ENCODE measurements around the gene WDHD1. TPM values are rescaled to one million over a fixed set of nuclear protein-coding genes. Genes with fewer than 3 reads are reported as not detected.
"Not testable (repeated sequence)": the region's sequence is repeated elsewhere in the genome, so short reads cannot be mapped to it uniquely, and the experiment has no call there.

The WDHD1 gene
- total RNA-seq, 6 experiments from 2014 or later = 9.8 to 20.3 (median 17.8) TPM

DNA sequence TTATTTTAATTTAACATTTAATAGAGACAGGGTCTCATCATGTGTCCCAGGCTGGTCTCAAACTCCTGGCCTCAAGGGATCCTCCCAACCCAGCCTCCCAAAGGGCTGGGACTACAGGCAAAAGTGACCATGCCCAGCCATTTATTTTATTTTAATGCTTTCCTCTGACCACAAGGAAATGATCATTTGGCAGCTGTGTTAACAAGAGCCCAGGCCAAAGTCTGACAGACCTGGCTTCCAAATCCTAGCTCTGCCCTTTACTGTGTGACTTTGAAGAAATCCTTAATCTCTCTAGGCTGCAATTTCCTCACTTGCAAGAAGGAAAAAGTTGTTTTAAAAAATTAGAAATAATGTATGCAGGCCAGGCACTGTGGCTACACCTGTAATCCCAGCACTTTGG is 107.6 kb downstream of the WDHD1 start:
- Mint-ChIP-seq H3K4me1 (ENCODE audit: low read depth) (no peaks in the 10 kb centered on the region), H3K27ac (no peak overlapping the region), H3K27me3 (ENCODE audit: insufficient read depth) (0 out of 2 replicates have a peak, but pooled peaks cover 1% of the 10 kb centered on the region), H3K9me3 (no peaks in the 10 kb centered on the region), H3K4me3 (no peak overlapping the region), H3K36me3 (ENCODE audit: low read depth) (no peaks in the 10 kb centered on the region)
- TF ChIP-seq, protein P1, sequence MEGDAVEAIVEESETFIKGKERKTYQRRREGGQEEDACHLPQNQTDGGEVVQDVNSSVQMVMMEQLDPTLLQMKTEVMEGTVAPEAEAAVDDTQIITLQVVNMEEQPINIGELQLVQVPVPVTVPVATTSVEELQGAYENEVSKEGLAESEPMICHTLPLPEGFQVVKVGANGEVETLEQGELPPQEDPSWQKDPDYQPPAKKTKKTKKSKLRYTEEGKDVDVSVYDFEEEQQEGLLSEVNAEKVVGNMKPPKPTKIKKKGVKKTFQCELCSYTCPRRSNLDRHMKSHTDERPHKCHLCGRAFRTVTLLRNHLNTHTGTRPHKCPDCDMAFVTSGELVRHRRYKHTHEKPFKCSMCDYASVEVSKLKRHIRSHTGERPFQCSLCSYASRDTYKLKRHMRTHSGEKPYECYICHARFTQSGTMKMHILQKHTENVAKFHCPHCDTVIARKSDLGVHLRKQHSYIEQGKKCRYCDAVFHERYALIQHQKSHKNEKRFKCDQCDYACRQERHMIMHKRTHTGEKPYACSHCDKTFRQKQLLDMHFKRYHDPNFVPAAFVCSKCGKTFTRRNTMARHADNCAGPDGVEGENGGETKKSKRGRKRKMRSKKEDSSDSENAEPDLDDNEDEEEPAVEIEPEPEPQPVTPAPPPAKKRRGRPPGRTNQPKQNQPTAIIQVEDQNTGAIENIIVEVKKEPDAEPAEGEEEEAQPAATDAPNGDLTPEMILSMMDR (IDR thresholded peaks at IDR 0.05) = no peak
- no peak for DNase-seq

DNA sequence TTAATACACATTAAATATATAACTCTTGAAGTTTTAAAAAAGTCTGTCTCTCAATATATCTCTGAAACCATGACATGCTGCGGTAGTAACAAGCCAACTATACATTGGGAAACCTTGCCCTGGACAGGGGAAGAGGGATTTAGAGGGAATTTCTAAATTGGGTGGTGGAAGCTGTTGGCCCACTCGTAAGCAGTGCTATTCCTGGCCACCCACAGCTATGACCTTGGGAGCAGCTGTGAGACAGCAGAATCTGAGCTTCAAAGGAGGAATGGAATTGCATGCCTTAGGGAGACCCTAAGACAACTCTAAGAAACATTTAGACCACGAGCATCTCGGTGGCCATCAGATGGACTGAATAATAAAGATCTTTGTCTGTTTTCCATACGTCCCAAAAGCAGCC is 108.5 kb downstream of the WDHD1 start:
- no peak overlapping the region for H3K4me3 Mint-ChIP-seq
- 0 out of 2 replicates have a peak, but pooled peaks cover 1% of the 10 kb centered on the region for H3K27me3 Mint-ChIP-seq (ENCODE audit: insufficient read depth)
- TF ChIP-seq, protein P1 (IDR thresholded peaks at IDR 0.05) = no peak
- no peaks in the 10 kb centered on the region for H3K4me1 Mint-ChIP-seq (ENCODE audit: low read depth)
- H3K36me3 Mint-ChIP-seq (ENCODE audit: low read depth) = no peaks in the 10 kb centered on the region
- no peak for DNase-seq
- H3K27ac Mint-ChIP-seq = no peak overlapping the region
- H3K9me3 Mint-ChIP-seq = no peaks in the 10 kb centered on the region

DNA sequence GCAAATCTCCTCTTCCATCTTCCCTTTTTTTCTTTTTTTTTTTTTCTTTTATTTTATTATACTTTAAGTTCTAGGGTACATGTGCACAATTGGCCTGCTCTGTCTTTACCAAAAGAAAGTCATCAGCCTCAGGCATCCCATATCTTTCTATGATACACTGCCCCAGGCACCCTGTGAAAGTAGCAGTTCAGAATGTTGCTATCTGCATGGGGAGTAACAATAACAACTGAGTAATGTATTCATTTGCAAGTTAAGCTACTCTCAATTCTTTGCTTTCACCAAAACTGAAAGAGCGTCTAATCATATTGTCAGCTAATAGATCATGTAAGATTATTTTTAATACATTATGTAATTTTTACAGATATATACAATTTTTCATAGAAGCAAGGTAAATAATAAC is 110.8 kb downstream of the WDHD1 start:
- H3K4me3 Mint-ChIP-seq = no peak overlapping the region
- H3K27ac Mint-ChIP-seq = no peak overlapping the region
- no peaks in the 10 kb centered on the region for H3K4me1 Mint-ChIP-seq (ENCODE audit: low read depth)
- no peaks in the 10 kb centered on the region for H3K36me3 Mint-ChIP-seq (ENCODE audit: low read depth)
- 0 out of 2 replicates have a peak, but pooled peaks cover 1% of the 10 kb centered on the region for H3K27me3 Mint-ChIP-seq (ENCODE audit: insufficient read depth)
- TF ChIP-seq, protein P1 (IDR thresholded peaks at IDR 0.05) = no peak
- no peaks in the 10 kb centered on the region for H3K9me3 Mint-ChIP-seq
- DNase-seq = no peak

DNA sequence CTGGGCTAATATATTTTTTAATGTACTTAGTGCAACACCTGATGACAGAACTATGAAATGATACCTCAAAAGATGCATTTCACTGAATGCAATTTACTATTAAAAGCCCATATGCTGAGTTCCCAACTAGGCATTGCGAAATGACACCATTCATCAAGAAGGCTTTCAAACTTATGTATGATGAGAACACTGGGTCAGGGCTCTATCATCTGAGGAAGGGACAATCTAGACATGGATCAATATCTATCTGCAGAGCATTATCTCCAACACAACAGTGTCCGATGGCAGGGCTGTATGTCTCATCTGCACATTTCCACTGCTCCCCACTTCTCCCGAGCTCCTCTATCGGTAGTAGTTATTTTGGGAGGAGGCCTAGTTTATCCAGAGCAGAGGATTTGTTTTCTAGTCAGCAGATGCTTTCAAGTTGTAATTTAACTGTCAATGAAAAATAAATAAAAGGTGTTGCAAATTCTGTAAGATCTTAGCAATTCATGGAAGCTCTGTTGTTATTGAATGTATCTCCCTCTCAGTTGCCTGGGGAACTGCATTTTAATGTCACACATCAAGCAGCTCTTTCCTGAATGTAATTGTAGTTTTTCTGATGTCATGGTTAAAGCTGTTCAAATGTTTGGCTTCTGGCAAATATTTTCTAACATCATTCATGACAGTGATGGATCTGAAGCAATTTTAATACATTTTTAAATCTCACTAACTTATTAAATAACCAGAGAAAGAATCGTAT is 116.9 kb downstream of the WDHD1 start:
- no peaks in the 10 kb centered on the region; the same call in 1 of the 2 replicates for H3K27me3 Mint-ChIP-seq (ENCODE audit: insufficient read depth)
- H3K27ac Mint-ChIP-seq = no peak overlapping the region
- DNase-seq = no peak
- H3K4me3 Mint-ChIP-seq = no peak overlapping the region
- no peaks in the 10 kb centered on the region for H3K9me3 Mint-ChIP-seq
- H3K4me1 Mint-ChIP-seq (ENCODE audit: low read depth) = no peaks in the 10 kb centered on the region
- TF ChIP-seq, protein P1 (IDR thresholded peaks at IDR 0.05) = no peak
- no peaks in the 10 kb centered on the region for H3K36me3 Mint-ChIP-seq (ENCODE audit: low read depth)

DNA sequence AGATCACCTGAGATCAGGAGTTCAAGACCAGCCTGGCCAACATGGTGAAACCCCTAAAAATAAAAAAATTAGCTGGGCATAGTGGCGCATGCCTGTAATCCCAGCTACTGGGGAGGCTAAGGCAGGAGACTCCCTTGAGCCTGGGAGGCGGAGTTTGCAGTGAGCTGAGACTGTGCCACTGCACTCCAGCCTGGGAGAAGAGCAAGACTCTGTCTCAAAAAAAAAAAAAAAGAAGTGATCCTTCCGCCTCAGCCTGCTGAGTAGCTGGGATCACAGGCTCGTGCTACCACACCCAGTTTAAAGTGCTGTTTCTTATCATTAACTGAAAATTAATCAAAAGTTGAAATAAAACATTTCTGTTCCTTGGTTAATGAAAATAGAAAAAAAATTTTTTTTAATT is 117.9 kb downstream of the WDHD1 start:
- not testable (repeated sequence) for H3K9me3 Mint-ChIP-seq; H3K36me3 Mint-ChIP-seq (ENCODE audit: low read depth); H3K4me3 Mint-ChIP-seq

DNA sequence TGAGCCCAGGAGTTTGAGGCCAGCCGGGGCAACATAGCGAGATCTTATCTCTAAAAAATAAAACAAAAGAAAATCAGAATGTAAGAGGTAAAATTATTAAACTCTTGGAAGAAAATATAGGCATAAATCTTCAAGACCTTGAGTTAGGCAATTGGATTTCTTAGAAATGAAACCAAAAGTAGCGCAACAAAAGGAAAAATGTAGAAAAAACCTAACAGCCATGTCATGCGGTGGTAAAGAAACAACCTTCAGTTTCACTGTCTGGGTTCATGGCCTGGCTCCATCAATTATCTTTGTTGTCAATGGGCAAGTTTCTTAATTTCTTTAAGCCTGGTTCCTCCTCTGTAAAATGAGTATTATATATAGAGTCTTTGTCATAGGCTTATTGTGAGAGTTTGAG is 118.7 kb downstream of the WDHD1 start:
- Mint-ChIP-seq H3K36me3 (ENCODE audit: low read depth) (no peaks in the 10 kb centered on the region), H3K4me3 (no peak overlapping the region), H3K27ac (no peak overlapping the region), H3K4me1 (ENCODE audit: low read depth) (no peaks in the 10 kb centered on the region), H3K27me3 (ENCODE audit: insufficient read depth) (no peaks in the 10 kb centered on the region; the same call in 1 of the 2 replicates), H3K9me3 (no peaks in the 10 kb centered on the region)
- DNase-seq = no peak
- TF ChIP-seq, protein P1 (IDR thresholded peaks at IDR 0.05) = no peak

More for the DNA sequence above, 117.9 kb downstream of the WDHD1 start:
- not testable (repeated sequence) for H3K4me1 Mint-ChIP-seq (ENCODE audit: low read depth); H3K27me3 Mint-ChIP-seq (ENCODE audit: insufficient read depth); H3K27ac Mint-ChIP-seq; DNase-seq
